HG02938 (cell line): ENCODE data around the gene GRHL3.

ENCODE experiments used
- ATAC-seq: cut with Tn5 transposase; IDR thresholded peaks from one replicate; pipeline ENCODE4 v1.9.1; 2021; ENCODE audit warnings: mild to moderate bottlenecking, moderate library complexity; ENCODE audit not compliant: unreplicated experiment

GRHL3 gene

GRCh38 chr1:24317081-24317480, 2.1 kb upstream of the GRHL3 start:
- ATAC-seq: no peak

DNA sequence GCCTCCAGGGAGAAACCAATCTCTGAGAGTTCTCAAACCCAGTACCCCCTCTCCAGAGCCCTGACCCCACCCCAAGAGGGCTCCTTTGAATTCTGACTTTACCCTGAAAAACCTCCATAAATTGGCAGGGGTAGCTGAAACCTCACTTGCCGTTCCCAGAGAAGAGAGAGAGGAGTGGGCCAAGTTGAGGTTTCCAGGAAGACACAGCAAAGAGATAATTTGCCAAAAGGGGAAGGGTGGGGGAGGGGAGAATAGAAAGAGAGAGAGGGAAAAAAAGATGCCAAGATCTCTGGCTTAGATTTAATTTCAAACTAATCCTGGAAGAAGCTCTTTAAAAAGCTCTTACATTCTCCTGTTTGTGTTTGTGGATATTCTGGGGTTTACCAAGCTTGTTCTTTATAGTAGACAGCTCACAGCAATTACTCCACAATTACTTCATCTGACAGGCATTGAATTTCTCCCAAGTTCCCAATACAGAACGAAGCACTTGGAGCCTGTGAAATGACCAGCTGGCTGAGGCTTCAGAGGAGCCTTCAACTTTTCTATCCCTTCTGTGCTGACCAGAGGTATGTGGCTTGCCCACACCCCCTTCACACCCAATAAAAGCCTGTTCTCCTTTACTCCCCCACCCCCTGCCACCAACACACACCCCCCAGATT, 1.1 kb upstream of the GRHL3 start:
- ATAC-seq: no peak

DNA sequence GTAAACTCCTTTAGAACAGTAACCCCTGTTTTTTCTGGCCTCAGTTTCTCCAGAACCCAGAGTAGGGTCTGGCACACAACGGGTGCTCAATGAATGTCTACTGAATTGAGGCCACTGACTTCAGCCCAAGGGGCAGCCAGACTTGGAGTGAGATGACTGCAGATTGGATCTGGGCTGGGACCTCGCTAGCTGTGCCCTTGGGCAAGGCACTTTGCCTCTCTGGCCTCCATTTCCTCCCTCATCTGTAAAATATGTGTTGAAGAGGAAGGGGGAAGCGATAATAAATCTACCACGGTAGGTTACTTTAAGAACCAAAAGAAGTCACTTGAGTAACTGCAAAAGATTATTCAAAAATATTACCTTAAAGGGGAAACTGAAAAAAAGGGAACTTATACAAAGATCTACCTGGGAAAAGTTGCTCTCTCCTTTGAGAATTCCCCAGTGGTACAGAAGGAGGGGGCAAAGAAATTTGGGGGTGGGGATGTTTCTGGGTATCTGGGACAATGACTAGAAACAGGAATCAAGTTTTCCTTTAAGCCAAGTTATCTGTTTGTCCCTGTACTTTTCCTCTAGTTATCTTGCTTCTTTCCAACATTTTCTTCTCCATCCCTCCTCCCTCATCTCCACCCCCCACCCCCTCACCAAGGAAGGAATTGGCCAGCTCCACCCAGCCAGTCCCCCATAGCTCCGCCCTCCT, 394 bp upstream of the GRHL3 start:
- ATAC-seq: no peak

DNA sequence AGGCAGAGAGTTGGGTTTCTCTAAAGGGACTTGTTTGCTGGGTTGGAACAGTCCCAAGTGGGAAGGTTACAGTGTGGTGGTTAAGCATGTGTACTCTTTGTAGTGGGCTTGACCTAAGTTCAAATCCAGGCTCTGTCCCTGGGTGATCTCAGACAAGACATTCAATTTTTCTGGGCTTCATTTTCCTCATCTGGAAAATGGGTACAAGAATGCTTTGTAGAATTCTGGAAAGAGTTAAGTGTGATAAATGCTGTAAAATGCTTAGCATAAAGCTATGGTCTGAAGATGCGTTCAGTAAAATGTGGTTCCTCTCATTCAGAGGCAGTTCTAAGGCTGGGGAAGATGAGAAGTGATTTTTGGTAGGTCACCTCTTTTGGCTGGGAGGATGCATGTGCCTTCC, 805 bp downstream of the GRHL3 start:
- no peak for ATAC-seq

GRCh38 chr1:24321126-24321525, 2.0 kb downstream of the GRHL3 start:
- no peak for ATAC-seq

GRCh38 chr1:24321697-24322469, 2.7 kb downstream of the GRHL3 start:
- ATAC-seq: no peak

- no peak for ATAC-seq
Measured at GRCh38 chr1:24322470-24323177, 3.5 kb downstream of the GRHL3 start.

DNA sequence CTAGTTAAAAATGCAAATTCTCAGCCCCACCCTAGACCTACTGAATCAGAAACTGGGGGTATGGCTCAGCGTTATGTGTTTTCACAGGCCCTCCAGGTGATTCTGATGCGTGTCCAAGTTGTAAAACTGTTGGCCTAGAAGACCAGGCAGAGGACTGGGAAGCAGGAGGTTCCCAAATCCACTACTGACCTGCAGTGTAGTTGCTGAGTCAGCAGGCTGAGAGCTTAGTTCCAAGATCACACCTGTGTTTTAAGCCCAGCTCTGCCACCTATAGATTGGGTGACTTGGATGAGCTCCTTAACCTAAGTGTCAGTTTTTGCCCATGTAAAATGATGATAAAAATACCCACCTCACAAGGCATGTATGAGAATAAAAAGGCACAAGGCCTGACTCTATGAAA, 4.1 kb downstream of the GRHL3 start:
- ATAC-seq: no peak

DNA sequence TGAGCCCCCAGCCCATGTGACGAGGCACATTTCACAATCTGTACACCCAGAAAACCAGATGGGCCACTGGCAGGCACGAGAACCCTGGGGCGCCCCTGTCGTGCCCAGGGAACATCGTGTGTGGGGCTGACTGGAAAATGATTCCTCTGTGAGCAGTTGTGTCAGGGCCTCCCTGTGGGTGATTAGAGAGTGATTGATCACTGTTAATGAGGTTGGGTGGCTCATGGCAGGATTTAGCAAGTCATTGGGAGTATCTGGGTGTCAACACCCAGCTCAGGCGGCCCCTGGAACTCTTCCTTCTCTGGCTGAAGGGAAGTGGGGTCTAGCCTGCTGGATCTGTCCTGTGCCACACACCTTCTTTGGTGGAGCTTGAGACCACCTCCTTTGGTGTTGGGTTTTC, 5.7 kb downstream of the GRHL3 start:
- no peak for ATAC-seq

- no peak for ATAC-seq
Measured at GRCh38 chr1:24325587-24326449, 6.7 kb downstream of the GRHL3 start.

GRCh38 chr1:24327486-24327885, 8.3 kb downstream of the GRHL3 start:
- no peak for ATAC-seq

GRCh38 chr1:24327891-24328290, 8.7 kb downstream of the GRHL3 start:
- ATAC-seq: no peak

GRCh38 chr1:24329331-24329730, 10.2 kb downstream of the GRHL3 start:
- no peak for ATAC-seq

DNA sequence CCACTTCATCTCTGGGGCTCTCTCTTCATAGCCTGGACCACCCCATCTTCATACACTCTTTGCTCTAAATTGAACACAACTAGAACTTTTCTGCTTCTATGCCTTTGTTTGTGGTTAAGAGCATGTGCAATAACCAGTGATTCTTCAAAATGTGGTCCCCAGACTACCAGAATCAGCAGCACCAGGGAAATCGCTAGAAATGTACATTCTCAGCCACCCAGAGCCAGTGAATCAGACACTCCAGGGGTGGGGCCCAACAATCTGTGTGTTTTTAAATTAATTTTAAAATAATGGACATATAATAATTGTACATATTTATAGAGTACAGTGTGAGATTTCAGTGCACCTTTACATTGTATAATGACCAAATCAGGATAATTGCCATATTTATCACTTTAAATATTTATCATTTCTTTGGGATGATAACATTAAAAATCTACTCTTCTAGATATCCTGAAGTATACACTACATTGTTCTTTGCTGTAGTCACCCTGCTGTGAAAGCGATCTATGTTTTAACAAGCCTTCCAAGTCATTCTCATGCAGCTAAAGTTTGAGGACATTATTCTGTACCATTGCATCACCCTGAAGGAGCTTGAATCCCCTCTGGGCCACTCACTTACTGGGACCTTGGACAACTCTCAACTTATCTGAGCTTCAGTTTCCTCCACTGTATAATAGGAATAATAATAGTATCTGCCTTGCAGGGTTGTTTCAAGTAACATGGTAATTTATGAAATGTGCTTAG, 10.8 kb downstream of the GRHL3 start:
- ATAC-seq: no peak

- no peak for ATAC-seq
Measured at GRCh38 chr1:24331961-24332673, 13.0 kb downstream of the GRHL3 start.

DNA sequence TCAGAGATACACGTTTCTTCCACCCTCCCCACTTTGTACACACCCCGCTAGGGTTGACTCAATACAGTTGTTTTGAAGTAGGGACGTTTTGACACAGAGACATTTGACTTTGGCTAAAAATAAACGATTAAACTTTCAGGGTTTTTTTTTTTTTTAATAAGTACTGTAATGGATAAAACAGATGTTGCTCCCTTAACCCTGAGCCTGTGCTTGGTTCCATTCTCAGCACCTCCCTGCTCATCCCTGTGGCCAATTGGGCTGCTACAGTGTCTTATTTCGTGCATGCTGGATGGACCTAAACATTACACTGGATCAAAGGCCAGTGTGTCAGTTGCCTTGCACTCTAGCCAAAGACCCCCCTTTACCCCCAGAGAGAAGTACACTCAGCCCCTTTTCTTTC, 16.9 kb downstream of the GRHL3 start:
- ATAC-seq: no peak

DNA sequence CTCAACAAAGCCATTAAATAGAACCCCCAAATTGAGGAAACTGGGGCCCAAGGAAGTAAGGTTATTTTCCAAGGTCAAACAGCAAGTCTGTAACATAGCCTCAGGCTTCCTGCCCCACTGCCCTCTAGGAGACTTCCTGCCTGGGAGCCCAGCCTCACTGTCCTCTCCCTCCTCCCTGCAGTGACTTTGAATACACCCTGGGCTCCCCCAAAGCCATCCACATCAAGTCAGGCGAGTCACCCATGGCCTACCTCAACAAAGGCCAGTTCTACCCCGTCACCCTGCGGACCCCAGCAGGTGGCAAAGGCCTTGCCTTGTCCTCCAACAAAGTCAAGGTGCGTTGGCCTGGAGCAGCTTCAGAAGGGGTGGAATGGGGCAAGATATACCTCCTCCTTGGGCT, 18.3 kb downstream of the GRHL3 start:
- no peak for ATAC-seq

- no peak for ATAC-seq
Measured at GRCh38 chr1:24338447-24338846, 19.3 kb downstream of the GRHL3 start.

GRCh38 chr1:24339996-24340395, 20.8 kb downstream of the GRHL3 start:
- ATAC-seq: no peak
